ENCODE data around the gene FARS2. TPM values are rescaled to one million over a fixed set of nuclear protein-coding genes. Genes with fewer than 3 reads are reported as not detected.

FARS2 gene
- total and polyA plus RNA-seq, 12 donors, result 7.6 to 22.4 (median 20.8) TPM

DNA sequence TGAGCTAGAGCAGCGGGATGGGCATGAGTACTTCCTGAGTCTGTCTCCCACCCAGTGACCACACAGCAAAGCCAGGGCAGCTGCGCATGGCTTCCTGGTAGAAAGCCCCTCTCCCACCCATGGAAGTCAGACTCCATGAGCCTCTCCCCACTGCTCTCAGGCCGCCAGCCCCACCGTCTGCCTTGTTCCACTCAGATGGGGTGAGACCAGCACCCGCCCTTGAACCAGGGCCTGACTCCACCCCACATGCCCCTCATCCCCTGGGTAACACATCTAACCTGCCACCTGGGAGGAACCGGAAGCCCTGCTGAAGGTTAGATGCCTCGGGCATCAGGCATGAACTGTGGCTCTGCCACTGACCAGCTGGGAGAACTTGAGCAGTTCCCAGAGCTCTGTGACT is 517.6 kb downstream of the FARS2 start:
- ATAC-seq, result no peak
- intact Hi-C loops (cut with DNase I), result no loop called here
- TF ChIP-seq, protein P1, sequence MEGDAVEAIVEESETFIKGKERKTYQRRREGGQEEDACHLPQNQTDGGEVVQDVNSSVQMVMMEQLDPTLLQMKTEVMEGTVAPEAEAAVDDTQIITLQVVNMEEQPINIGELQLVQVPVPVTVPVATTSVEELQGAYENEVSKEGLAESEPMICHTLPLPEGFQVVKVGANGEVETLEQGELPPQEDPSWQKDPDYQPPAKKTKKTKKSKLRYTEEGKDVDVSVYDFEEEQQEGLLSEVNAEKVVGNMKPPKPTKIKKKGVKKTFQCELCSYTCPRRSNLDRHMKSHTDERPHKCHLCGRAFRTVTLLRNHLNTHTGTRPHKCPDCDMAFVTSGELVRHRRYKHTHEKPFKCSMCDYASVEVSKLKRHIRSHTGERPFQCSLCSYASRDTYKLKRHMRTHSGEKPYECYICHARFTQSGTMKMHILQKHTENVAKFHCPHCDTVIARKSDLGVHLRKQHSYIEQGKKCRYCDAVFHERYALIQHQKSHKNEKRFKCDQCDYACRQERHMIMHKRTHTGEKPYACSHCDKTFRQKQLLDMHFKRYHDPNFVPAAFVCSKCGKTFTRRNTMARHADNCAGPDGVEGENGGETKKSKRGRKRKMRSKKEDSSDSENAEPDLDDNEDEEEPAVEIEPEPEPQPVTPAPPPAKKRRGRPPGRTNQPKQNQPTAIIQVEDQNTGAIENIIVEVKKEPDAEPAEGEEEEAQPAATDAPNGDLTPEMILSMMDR (IDR thresholded peaks at IDR 0.05), result no peak

DNA sequence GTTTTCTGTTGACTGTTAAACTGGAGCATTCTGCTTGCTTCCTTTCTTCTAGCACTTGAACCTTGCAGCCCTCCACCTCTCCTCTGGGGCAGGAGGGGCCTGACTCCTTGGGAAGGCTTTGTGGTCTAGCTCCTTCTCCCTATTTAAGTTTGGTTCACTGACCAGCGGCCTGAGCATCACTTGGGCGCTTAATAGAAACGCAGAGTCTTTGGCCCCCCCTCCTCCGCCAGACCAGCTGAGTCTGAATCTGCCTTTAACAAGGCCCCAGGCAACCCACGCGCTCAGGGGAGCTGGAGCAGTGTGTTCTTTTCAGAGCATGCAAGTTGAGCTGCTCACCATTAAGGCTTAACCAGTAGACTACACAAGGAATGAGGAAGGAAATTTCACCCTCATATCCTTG is 519.7 kb downstream of the FARS2 start:
- intact Hi-C loops (cut with DNase I), result no loop called here
- H3K9me3 ChIP-seq, result no peaks in the 10 kb centered on the region
- no peak overlapping the region for H3K4me3 ChIP-seq
- WGBS, 2 donors, result 98% methylated on average over 6 of the region's 6 CpGs
- no peaks in the 10 kb centered on the region for H3K27me3 ChIP-seq
- H3K4me1 ChIP-seq, result peaks cover 0 to 11% (median 0%) of the 10 kb centered on the region in 9 donors
- no peaks in the 10 kb centered on the region for H3K36me3 ChIP-seq
- DNase-seq (no peak), ATAC-seq (no peak)
- TF ChIP-seq, protein P1 (IDR thresholded peaks at IDR 0.05), result no peak
- no peak overlapping the region for H3K27ac ChIP-seq

More for the DNA sequence above, 517.6 kb downstream of the FARS2 start:
- Histone ChIP-seq H3K4me3 (no peak overlapping the region), H3K27me3 (no peaks in the 10 kb centered on the region), H3K27ac (no peak overlapping the region), H3K9me3 (no peaks in the 10 kb centered on the region), H3K36me3 (peaks cover 0 to 3% (median 0%) of the 10 kb centered on the region in 9 donors), H3K4me1 (peaks cover 0 to 11% (median 0%) of the 10 kb centered on the region in 9 donors)
- WGBS, 2 donors, result 93 to 95% methylated on average over 7 of the region's 7 CpGs
- DNase-seq, result no peak

DNA sequence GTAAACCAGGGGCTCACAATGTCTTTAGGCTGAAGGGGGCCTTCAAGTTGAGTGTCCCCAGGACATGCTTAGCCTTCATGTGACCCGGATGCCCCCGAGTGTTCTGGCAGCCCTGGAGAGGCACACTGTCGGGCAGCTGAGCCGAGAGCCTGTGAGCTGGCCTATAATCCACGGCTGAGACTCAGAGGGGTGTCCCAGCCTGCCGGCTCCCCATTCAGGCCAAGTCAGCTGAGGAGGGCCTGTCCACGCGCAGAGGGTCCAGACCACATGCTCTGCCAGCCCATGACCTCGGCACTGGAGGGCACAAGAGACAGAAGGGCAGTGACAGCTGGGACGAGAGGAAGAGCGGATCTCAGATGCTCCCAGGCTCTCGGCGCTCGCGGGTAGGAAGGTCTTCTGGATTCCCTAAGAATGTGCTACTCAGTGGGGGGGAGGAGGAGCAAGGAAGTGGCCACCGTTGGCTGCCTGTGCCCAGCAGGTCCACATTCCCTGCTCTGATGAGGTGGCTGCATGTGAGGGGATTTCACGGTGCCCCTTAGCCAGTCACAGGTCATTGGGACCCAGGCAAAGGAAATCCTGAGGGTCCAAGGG is 520.7 kb downstream of the FARS2 start:
- H3K27ac ChIP-seq, result no peak overlapping the region
- no peaks in the 10 kb centered on the region for H3K9me3 ChIP-seq
- no peaks in the 10 kb centered on the region for H3K36me3 ChIP-seq
- peak in 1 of 8 donors; percentile 15 for ATAC-seq
- no peak for DNase-seq
- H3K27me3 ChIP-seq, result no peaks in the 10 kb centered on the region
- intact Hi-C loops (cut with DNase I), result no loop called here
- H3K4me1 ChIP-seq, result peaks cover 0 to 11% (median 0%) of the 10 kb centered on the region in 9 donors
- WGBS, 2 donors, result 89 to 90% methylated on average over 17 of the region's 17 CpGs
- TF ChIP-seq, protein P1 (IDR thresholded peaks at IDR 0.05), result no peak
- H3K4me3 ChIP-seq, result no peak overlapping the region

DNA sequence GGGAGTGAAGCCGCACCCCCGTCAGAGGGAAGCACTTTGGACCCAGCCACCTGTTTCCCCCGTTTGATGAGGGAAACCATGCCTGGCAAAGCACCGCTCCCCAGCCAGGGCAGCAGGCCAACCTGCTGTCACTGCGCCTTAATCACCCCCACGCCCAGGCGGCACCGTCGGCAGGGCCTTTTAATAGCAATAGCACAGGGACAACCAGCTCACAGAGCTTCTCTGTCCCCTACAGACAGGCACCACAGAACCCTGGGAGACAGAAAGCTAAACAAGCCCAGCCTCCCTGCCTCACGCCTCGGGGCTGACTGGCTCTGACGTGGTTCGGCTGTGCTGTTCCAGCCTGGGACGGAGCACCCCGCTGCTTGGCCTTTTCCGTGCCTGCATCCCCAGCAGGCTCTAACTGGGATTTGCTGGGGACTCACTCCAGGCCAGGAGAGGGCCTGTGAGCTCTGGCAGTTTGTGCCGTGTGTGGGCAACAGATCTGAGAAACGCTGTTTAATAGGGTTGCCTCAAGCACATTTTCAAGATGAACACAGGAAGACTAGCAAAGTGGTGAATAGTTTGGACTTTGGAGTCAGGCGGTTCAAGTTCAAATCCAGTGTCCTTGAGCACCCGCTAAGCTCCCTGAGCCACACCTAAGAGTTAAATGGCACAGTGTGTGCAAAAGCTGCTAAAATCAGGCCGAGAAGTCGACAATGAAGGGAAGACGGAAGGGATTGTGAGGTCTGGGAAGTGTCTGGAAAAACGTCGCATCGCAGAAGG is 521.7 kb downstream of the FARS2 start:
- intact Hi-C loops (cut with DNase I), result no loop called here
- WGBS, 2 donors, result 42 to 58% methylated on average over 26 of the region's 26 CpGs

More for the DNA sequence above, 521.7 kb downstream of the FARS2 start:
- Histone ChIP-seq H3K4me1 (peaks cover 0 to 11% (median 0%) of the 10 kb centered on the region in 9 donors), H3K4me3 (no peak overlapping the region), H3K36me3 (no peaks in the 10 kb centered on the region), H3K9me3 (no peaks in the 10 kb centered on the region), H3K27ac (peak overlapping the region in 9 of 10 donors; percentile 47 to 83 (median 69)), H3K27me3 (no peaks in the 10 kb centered on the region)
- ATAC-seq (peak; percentile 87 to 98 (median 96)), DNase-seq (peak; percentile 61 to 75)
- TF ChIP-seq, protein P1 (IDR thresholded peaks at IDR 0.05), result peak in 1 of 9 donors; percentile 3

Measured in heart right ventricle (tissue), 16 donors.